WTC11 (cell line): ENCODE measurements around the gene HENMT1.

Experiments used
- EMX1 ChIP-seq: fragments of 250-450 bp; sonication (Bioruptor Pico); IDR thresholded peaks from 2 replicates; pipeline ENCODE4 v1.8.0; 2021; ENCODE audit warnings: mild to moderate bottlenecking
- ESRRA ChIP-seq: sonication (generic); formaldehyde crosslinking; IDR thresholded peaks from 2 replicates; pipeline ENCODE4 v1.8.1; 2022; ENCODE audit warnings: mild to moderate bottlenecking, missing genetic modification reagents, borderline replicate concordance
- IRF2 ChIP-seq: sonication (generic); formaldehyde crosslinking; IDR thresholded peaks from 2 replicates; pipeline ENCODE4 v1.8.0; 2022; ENCODE audit warnings: low read depth, missing genetic modification reagents, borderline replicate concordance
- SP1 ChIP-seq: sonication (generic); formaldehyde crosslinking; conservative IDR thresholded peaks from 2 replicates; pipeline ENCODE4 v1.8.1; 2022; ENCODE audit warnings: missing genetic modification reagents
- ZNF671 ChIP-seq: fragments of 250-450 bp; sonication (Bioruptor Pico); IDR thresholded peaks from 2 replicates; pipeline ENCODE4 v1.8.0; 2021; ENCODE audit warnings: mild to moderate bottlenecking
- TF ChIP-seq, protein P1 (sequence below): sonication (generic); formaldehyde crosslinking; IDR thresholded peaks from 2 replicates; pipeline ENCODE4 v1.8.1; 2023; ENCODE audit warnings: mild to moderate bottlenecking, moderate library complexity, missing genetic modification reagents
- TF ChIP-seq, protein P2 (sequence below): sonication (generic); formaldehyde crosslinking; conservative IDR thresholded peaks from 2 replicates; pipeline ENCODE4 v1.8.1; 2022; ENCODE audit warnings: mild to moderate bottlenecking, missing genetic modification reagents
- TF ChIP-seq, protein P3 (sequence below): fragments of 200-600 bp; IDR thresholded peaks from 2 replicates; pipeline ENCODE4 v1.8.0; 2022; ENCODE audit warnings: antibody characterized with exemption
- TF ChIP-seq, protein P4 (sequence below): sonication (generic); formaldehyde crosslinking; IDR thresholded peaks from 2 replicates; pipeline ENCODE4 v1.8.0; 2022; ENCODE audit warnings: mild to moderate bottlenecking, missing genetic modification reagents
- TF ChIP-seq, protein P5 (sequence below): sonication (generic); formaldehyde crosslinking; IDR thresholded peaks from 2 replicates; pipeline ENCODE4 v1.8.1; 2023; ENCODE audit warnings: mild to moderate bottlenecking, missing genetic modification reagents, borderline replicate concordance

DNA sequence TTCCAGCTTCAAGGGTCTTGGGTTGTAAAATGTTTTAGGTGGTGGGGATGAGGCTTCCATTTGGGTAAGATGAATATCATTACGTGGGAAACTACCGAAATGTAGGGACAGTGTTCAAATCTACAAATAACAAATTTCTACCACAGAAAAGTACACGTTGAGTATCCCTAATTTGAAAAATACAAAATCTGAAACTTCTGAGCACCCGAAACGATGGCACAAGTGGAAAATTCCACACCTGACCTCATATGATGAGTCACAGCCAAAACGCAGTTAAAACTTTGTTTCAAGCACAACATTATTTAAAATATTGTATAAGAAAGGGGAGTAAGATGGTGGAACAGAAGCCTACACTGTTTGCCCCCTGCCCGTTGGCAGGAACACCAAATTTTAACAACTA is 8.8 kb upstream of the HENMT1 start:
- TF ChIP-seq, protein P1, sequence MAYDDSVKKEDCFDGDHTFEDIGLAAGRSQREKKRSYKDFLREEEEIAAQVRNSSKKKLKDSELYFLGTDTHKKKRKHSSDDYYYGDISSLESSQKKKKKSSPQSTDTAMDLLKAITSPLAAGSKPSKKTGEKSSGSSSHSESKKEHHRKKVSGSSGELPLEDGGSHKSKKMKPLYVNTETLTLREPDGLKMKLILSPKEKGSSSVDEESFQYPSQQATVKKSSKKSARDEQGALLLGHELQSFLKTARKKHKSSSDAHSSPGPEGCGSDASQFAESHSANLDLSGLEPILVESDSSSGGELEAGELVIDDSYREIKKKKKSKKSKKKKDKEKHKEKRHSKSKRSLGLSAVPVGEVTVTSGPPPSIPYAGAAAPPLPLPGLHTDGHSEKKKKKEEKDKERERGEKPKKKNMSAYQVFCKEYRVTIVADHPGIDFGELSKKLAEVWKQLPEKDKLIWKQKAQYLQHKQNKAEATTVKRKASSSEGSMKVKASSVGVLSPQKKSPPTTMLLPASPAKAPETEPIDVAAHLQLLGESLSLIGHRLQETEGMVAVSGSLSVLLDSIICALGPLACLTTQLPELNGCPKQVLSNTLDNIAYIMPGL (CRISPR knock-in tag) = no peak
- TF ChIP-seq SP1 (CRISPR knock-in tag) = no peak
- TF ChIP-seq ZNF671 (CRISPR knock-in tag) = no peak
- TF ChIP-seq, protein P2, sequence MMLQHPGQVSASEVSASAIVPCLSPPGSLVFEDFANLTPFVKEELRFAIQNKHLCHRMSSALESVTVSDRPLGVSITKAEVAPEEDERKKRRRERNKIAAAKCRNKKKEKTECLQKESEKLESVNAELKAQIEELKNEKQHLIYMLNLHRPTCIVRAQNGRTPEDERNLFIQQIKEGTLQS (CRISPR knock-in tag) = no peak
- TF ChIP-seq, protein P3, sequence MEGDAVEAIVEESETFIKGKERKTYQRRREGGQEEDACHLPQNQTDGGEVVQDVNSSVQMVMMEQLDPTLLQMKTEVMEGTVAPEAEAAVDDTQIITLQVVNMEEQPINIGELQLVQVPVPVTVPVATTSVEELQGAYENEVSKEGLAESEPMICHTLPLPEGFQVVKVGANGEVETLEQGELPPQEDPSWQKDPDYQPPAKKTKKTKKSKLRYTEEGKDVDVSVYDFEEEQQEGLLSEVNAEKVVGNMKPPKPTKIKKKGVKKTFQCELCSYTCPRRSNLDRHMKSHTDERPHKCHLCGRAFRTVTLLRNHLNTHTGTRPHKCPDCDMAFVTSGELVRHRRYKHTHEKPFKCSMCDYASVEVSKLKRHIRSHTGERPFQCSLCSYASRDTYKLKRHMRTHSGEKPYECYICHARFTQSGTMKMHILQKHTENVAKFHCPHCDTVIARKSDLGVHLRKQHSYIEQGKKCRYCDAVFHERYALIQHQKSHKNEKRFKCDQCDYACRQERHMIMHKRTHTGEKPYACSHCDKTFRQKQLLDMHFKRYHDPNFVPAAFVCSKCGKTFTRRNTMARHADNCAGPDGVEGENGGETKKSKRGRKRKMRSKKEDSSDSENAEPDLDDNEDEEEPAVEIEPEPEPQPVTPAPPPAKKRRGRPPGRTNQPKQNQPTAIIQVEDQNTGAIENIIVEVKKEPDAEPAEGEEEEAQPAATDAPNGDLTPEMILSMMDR = no peak
- TF ChIP-seq, protein P4, sequence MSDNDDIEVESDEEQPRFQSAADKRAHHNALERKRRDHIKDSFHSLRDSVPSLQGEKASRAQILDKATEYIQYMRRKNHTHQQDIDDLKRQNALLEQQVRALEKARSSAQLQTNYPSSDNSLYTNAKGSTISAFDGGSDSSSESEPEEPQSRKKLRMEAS = no peak
- no peak for TF ChIP-seq ESRRA (CRISPR knock-in tag)
- TF ChIP-seq, protein P5, sequence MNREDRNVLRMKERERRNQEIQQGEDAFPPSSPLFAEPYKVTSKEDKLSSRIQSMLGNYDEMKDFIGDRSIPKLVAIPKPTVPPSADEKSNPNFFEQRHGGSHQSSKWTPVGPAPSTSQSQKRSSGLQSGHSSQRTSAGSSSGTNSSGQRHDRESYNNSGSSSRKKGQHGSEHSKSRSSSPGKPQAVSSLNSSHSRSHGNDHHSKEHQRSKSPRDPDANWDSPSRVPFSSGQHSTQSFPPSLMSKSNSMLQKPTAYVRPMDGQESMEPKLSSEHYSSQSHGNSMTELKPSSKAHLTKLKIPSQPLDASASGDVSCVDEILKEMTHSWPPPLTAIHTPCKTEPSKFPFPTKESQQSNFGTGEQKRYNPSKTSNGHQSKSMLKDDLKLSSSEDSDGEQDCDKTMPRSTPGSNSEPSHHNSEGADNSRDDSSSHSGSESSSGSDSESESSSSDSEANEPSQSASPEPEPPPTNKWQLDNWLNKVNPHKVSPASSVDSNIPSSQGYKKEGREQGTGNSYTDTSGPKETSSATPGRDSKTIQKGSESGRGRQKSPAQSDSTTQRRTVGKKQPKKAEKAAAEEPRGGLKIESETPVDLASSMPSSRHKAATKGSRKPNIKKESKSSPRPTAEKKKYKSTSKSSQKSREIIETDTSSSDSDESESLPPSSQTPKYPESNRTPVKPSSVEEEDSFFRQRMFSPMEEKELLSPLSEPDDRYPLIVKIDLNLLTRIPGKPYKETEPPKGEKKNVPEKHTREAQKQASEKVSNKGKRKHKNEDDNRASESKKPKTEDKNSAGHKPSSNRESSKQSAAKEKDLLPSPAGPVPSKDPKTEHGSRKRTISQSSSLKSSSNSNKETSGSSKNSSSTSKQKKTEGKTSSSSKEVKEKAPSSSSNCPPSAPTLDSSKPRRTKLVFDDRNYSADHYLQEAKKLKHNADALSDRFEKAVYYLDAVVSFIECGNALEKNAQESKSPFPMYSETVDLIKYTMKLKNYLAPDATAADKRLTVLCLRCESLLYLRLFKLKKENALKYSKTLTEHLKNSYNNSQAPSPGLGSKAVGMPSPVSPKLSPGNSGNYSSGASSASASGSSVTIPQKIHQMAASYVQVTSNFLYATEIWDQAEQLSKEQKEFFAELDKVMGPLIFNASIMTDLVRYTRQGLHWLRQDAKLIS = no peak
- no peak for TF ChIP-seq IRF2 (CRISPR knock-in tag)
- no peak for TF ChIP-seq EMX1 (CRISPR knock-in tag)
